Ishikawa (cell line): ENCODE measurements around the gene YPEL2.
A peak's percentile ranks its signal among the peaks of the same experiment; 100 is the strongest.

Experiments
- CEBPB ChIP-seq: IDR thresholded peaks from 2 replicates; pipeline ENCODE4 v1.6.1; 2012
- CREB1 ChIP-seq: IDR thresholded peaks from 2 replicates; pipeline ENCODE4 v1.6.1; 2012; ENCODE audit warnings: low read depth
- EGR1 ChIP-seq: IDR thresholded peaks from 2 replicates; pipeline ENCODE4 v1.6.1; 2012
- EP300 ChIP-seq: IDR thresholded peaks from 2 replicates; pipeline ENCODE4 v1.6.1; 2012; ENCODE audit warnings: borderline replicate concordance
- FOXM1 ChIP-seq: IDR thresholded peaks from 2 replicates; pipeline ENCODE4 v1.6.1; 2012; ENCODE audit warnings: low read depth, borderline replicate concordance
- MAX ChIP-seq: IDR thresholded peaks from 2 replicates; pipeline ENCODE4 v1.6.1; 2012
- NFIC ChIP-seq: IDR thresholded peaks from 2 replicates; pipeline ENCODE4 v1.6.1; 2012
- RAD21 ChIP-seq: IDR thresholded peaks from 2 replicates; pipeline ENCODE4 v1.6.1; 2012; ENCODE audit warnings: low read depth
- REST ChIP-seq: IDR thresholded peaks from 2 replicates; pipeline ENCODE4 v1.6.1; 2012; ENCODE audit warnings: low read depth, mild to moderate bottlenecking
- TAF1 ChIP-seq: IDR thresholded peaks from 2 replicates; pipeline ENCODE4 v1.6.1; 2012; ENCODE audit warnings: low read depth, mild to moderate bottlenecking
- TCF12 ChIP-seq: IDR thresholded peaks from 2 replicates; pipeline ENCODE4 v1.6.1; 2012; ENCODE audit warnings: low read depth
- TEAD4 ChIP-seq: IDR thresholded peaks from 2 replicates; pipeline ENCODE4 v1.6.1; 2012
- USF1 ChIP-seq: IDR thresholded peaks from 2 replicates; pipeline ENCODE4 v1.6.1; 2012
- YY1 ChIP-seq: IDR thresholded peaks from 2 replicates; pipeline ENCODE4 v1.6.1; 2012; ENCODE audit warnings: low read depth
- ZBTB7A ChIP-seq: IDR thresholded peaks from 2 replicates; pipeline ENCODE4 v1.6.1; 2012; ENCODE audit warnings: low read depth

YPEL2 gene

GRCh38 chr17:59296190-59296589 lies 35.3 kb upstream of the YPEL2 start:
- TF ChIP-seq CEBPB (peak; percentile 83), NFIC (no peak)

- TF ChIP-seq ZBTB7A (no peak), CREB1 (no peak), REST (no peak), TCF12 (no peak), RAD21 (no peak), EP300 (no peak), FOXM1 (no peak), CEBPB (no peak), YY1 (no peak), TEAD4 (no peak)
Measured at GRCh38 chr17:59298521-59298920, 32.9 kb upstream of the YPEL2 start.

GRCh38 chr17:59299400-59300092 lies 31.9 kb upstream of the YPEL2 start:
- TF ChIP-seq TCF12 = no peak
- TF ChIP-seq USF1 = no peak
- TF ChIP-seq EGR1 = no peak
- TF ChIP-seq MAX = no peak
- no peak for TF ChIP-seq CEBPB
- no peak for TF ChIP-seq RAD21
- no peak for TF ChIP-seq YY1

- no peak for TF ChIP-seq YY1
- no peak for TF ChIP-seq ZBTB7A
- TF ChIP-seq TCF12 = no peak
- TF ChIP-seq CREB1 = no peak
- no peak for TF ChIP-seq EGR1
Measured at GRCh38 chr17:59300941-59301340, 30.5 kb upstream of the YPEL2 start.

GRCh38 chr17:59304811-59305210 lies 26.6 kb upstream of the YPEL2 start:
- no peak for TF ChIP-seq TEAD4
- TF ChIP-seq MAX = no peak
- no peak for TF ChIP-seq YY1
- no peak for TF ChIP-seq TCF12
- no peak for TF ChIP-seq EP300
- no peak for TF ChIP-seq ZBTB7A
- TF ChIP-seq FOXM1 = no peak
- TF ChIP-seq TAF1 = no peak
- TF ChIP-seq REST = no peak
- TF ChIP-seq RAD21 = no peak
- TF ChIP-seq EGR1 = no peak
- TF ChIP-seq CREB1 = no peak
- no peak for TF ChIP-seq NFIC
- TF ChIP-seq CEBPB = no peak
- no peak for TF ChIP-seq USF1

GRCh38 chr17:59310263-59310920 lies 21.1 kb upstream of the YPEL2 start:
- TF ChIP-seq ZBTB7A (no peak), CREB1 (no peak), CEBPB (no peak), TCF12 (no peak), YY1 (no peak), USF1 (no peak), NFIC (no peak), MAX (no peak), TEAD4 (no peak), RAD21 (no peak), TAF1 (no peak), FOXM1 (no peak), REST (no peak), EGR1 (no peak), EP300 (no peak)
